HG03565 (cell line): ENCODE results near the gene KRTAP5-5.
A peak's percentile ranks its signal among the peaks of the same experiment; 100 is the strongest.
"Not testable (repeated sequence)": the region's sequence is repeated elsewhere in the genome, so short reads cannot be mapped to it uniquely, and the experiment has no call there.

ENCODE experiments used
- ATAC-seq: cut with Tn5 transposase; IDR thresholded peaks from one replicate; pipeline ENCODE4 v1.9.1; 2021; ENCODE audit warnings: mild to moderate bottlenecking, moderate library complexity; ENCODE audit not compliant: unreplicated experiment

Gene KRTAP5-5

DNA sequence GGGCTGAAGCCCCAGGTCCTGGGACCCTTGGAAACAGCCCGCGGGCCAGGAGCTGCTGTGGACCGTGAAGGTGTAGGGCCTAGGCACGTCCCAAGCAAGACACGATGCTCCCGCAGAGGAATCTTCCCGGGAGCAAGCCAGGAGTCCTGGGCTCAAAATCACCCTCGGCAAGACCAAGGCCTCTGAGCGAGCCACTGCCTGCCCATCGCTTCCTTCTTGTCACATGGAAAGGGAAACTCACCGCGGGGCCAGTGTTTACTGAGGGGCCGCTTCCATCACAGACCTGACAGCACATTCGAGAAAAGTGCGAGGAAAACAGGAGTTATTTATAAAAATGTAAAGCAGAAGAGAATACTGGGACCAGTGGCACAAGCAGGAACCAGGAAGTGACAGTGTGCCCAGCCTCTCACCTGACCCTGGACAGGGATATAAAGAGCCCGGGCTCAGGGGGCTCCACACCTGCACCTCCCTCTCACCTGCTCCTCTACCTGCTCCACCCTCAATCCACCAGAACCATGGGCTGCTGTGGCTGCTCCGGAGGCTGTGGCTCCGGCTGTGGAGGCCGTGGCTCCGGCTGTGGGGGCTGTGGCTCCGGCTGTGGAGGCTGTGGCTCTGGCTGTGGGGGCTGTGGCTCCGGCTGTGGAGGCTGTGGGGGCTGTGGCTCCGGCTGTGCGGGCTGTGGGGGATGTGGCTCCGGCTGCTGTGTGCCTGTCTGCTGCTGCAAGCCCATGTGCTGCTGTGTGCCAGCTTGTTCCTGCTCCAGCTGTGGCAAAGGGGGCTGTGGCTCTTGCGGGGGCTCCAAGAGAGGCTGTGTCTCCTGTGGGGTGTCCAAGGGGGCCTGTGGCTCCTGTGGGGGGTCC lies at the start of gene KRTAP5-5:
Gene KRTAP5-5 (plus strand): TSS at position 450 of the 860 bp plus-strand sequence. CDS start 66 bp downstream, at position 516.
- ATAC-seq = no peak

DNA sequence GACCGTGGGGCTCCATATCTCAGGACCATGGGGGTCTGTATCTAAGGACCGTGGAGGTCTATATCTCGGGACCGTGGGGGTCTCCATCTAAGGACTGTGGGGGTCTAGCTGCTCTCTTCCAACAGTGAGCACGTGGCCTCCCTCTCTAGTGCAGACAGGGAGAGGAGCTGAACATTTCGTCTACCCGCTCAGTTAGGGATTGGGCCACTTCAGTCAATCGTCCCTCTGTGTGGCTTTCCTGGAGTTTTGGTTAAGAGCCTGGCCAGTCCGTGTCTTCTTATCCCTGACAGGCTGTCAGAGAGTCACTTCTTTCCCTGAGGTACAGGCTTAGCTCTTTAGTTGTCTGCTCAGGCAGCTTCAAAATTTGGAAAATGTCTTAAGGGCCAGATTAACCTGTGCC lies 47.6 kb upstream of the KRTAP5-5 start:
- ATAC-seq = no peak

GRCh38 chr11:1582909-1583308 lies 46.7 kb upstream of the KRTAP5-5 start:
- not testable (repeated sequence) for ATAC-seq

DNA sequence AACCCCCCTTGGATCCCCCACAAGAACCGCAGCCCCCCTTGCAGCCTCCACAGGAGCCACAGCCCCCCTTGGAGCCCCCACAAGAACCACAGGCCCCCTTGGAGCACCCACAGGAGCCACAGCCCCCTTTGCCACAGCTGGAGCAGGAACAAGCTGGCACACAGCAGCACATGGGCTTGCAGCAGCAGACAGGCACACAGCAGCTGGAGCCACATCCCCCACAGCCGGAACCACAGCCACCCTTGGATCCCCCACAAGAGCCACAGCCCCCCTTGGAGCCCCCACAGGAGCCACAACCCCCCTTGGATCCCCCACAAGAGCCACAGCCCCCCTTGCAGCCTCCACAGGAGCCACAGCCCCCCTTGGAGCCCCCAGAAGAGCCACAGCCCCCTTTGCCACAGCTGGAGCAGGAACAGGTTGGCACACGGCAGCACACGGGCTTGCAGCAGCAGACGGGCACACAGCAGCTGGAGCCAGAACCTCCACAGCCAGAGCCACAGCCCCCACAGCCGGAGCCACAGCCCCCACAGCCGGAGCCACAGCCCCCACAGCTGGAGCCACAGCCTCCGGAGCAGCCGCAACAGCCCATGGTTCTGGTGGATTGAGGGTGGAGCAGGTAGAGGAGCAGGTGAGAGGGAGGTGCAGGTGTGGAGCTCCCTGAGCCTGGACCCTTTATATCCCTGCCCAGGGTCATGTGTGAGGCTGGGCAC lies 44.8 kb upstream of the KRTAP5-5 start, which contains the start of gene KRTAP5-1:
Gene KRTAP5-1 (minus strand): TSS at position 623 of the 710 bp plus-strand sequence. CDS start 34 bp downstream, at position 589.
- ATAC-seq = not testable (repeated sequence)

- ATAC-seq = no peak
Observed at GRCh38 chr11:1586699-1587098, 42.9 kb upstream of the KRTAP5-5 start.

GRCh38 chr11:1589191-1589963 lies 40.2 kb upstream of the KRTAP5-5 start:
- not testable (repeated sequence) for ATAC-seq

DNA sequence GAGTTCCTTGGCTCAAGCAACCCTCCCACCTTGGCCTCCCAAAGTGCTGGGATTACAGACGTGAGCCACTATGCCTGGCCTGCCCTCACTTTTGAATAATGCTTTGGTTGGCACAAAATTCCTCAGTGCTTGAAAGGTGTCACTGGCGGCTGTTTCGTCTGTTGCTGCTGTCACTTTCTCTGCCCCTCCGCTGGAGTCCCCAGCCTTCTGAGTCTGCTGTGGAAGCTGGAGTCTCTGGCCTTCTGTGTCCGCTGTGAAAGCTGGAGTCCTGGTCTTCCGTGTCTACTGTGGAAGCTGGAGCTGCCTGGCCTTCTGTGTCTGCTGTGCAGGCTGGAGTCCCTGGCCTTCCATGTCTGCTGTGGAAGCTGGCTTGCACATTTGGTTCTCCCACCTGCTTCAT lies 39.6 kb upstream of the KRTAP5-5 start:
- no peak for ATAC-seq

- ATAC-seq = no peak
Observed at GRCh38 chr11:1592628-1593027, 36.9 kb upstream of the KRTAP5-5 start.

DNA sequence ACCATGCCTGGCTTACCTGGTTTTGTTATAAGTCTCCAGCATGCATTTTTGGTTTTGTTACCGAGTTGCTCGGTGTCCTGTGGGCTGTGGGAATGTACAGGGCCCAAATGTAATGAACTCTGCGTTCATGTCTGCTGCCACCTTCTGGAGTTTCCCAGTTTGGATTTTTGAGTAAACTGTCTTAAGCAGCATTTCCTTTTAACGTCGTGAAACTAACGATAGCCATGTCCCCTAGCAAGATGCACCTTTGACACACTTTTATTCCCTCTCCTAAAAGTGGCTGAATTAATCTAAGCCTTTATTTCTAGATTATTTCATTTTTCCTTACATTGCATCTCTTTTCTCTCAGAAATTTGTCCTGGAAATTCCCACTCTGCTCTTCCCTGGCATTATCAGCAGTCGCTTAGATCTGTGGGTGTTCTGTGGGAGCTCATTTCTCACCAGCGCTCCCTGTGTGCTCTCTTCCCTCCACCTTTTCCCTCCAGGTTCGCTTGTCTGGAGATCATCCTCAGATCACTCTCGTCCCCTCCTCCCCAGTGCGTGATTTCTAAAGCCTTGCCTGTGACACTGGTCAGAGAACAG lies 33.5 kb upstream of the KRTAP5-5 start:
- not testable (repeated sequence) for ATAC-seq

GRCh38 chr11:1596576-1597121 lies 32.9 kb upstream of the KRTAP5-5 start:
- ATAC-seq = not testable (repeated sequence)

DNA sequence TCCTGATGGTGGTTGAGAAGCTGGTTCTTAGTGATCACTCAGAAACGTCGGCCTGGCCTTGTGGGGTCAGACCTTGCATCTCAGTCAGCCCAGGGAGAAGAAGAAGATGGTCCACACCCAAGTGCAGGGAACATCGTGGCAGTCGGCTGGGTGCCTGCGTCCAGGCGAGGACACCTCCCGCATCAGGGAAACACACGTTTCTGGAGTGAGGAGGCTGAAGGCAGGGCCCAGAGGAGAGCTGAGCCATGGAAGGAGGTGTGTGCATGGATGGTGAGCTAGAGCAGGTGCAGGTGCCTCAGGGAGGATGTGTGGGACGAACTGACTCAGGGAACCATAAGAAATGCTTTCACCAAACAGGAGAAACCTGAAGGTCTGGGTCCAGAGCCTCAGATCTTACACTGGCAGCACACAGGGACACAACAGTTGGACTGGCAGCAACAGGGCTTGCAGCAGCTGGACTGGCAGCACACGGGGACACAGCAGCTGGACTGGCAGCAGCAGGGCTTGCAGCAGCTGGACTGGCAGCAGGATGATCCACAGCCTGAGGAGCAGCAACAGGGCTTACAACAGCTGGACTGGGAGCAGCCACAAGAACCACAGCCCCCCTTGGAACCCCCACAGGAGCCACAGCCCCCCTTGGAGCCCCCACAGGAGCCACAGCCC lies 32.1 kb upstream of the KRTAP5-5 start:
- ATAC-seq = no peak

DNA sequence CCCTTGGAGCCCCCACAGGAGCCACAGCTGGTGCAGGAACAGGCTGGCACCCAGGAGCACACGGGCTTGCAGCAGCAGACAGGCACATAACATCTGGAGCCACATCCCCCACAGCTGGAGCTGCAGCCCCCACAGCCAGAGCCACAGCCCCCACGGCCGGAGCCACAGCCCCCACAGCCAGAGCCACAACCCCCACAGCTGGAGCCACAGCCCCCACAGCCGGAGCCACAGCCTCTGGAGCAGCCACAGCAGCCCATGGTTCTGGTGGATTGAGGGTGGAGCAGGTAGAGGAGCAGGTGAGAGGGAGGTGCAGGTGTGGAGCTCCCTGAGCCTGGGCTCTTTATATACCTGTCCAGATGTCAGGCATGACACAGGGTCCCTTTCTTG lies 31.6 kb upstream of the KRTAP5-5 start, which contains the start of gene KRTAP5-2:
Gene KRTAP5-2 (minus strand): TSS at position 301 of the 387 bp plus-strand sequence. CDS start 44 bp downstream, at position 257.
- ATAC-seq = no peak

GRCh38 chr11:1598406-1598805 lies 31.2 kb upstream of the KRTAP5-5 start:
- ATAC-seq = not testable (repeated sequence)

GRCh38 chr11:1598816-1599215 lies 30.8 kb upstream of the KRTAP5-5 start:
- ATAC-seq = no peak

GRCh38 chr11:1600626-1601025 lies 28.9 kb upstream of the KRTAP5-5 start:
- no peak for ATAC-seq

GRCh38 chr11:1601663-1602062 lies 27.9 kb upstream of the KRTAP5-5 start:
- not testable (repeated sequence) for ATAC-seq

GRCh38 chr11:1603629-1604028 lies 25.9 kb upstream of the KRTAP5-5 start:
- no peak for ATAC-seq

GRCh38 chr11:1604181-1604580 lies 25.4 kb upstream of the KRTAP5-5 start:
- ATAC-seq = no peak

DNA sequence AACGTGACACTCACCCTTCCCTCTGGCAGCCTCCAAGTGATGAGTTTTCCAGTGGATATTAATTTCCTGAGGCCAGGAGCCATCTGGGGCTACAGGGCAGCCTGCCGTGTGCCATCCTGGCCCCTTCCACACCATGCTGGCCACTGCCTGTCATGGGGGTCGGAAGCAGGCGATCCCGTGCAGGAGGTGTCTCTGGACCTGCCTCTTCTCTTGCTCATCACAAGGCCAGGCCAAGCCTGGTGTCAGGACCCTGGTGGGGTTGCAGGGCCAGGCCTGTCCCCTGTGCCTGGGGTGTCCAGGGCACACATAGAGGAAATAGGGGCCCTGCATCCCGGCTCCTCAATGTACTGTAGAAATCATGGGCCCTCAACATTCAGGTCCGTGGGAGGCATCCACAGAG lies 24.9 kb upstream of the KRTAP5-5 start:
- no peak for ATAC-seq

- ATAC-seq = peak; percentile 91
Observed at GRCh38 chr11:1605923-1606322, 23.7 kb upstream of the KRTAP5-5 start.
